Stimulated activated naive CD8-positive, alpha-beta T cell treated with anti-CD3 and anti-CD28 coated beads, Interleukin-15, Interleukin-2, amounts not matched to agents 100 U/mL and 50 U/mL, for 24 hours (primary cell): ENCODE results near the gene SNX19.
A peak's percentile ranks its signal among the peaks of the same experiment; 100 is the strongest.
"Not testable (repeated sequence)": the region's sequence is repeated elsewhere in the genome, so short reads cannot be mapped to it uniquely, and the experiment has no call there.

ENCODE experiments used
- ATAC-seq: fragments of 150-1000 bp; cut with Tn5 transposase; one replicate; pipeline ENCODE4 v1.10.0; 2021
- DNase-seq: peaks from one replicate; pipeline ENCODE4 v3.0.0; 2021

Gene SNX19

GRCh38 chr11:130916238-130916855, at the start of gene SNX19:
Gene SNX19 (minus strand): TSS chr11:130916479. CDS start chr11:130915939, 540 bp downstream.
- DNase-seq (peak; percentile 93), ATAC-seq (peak; percentile 100)

- ATAC-seq: no peak
- no peak for DNase-seq
Observed at GRCh38 chr11:130964058-130964792, 47.9 kb upstream of the SNX19 start.

- ATAC-seq (no peak), DNase-seq (no peak)
Observed at GRCh38 chr11:130947889-130948288, 31.6 kb upstream of the SNX19 start.

- DNase-seq: no peak
- no peak for ATAC-seq
Observed at GRCh38 chr11:130947481-130947880, 31.2 kb upstream of the SNX19 start.

DNA sequence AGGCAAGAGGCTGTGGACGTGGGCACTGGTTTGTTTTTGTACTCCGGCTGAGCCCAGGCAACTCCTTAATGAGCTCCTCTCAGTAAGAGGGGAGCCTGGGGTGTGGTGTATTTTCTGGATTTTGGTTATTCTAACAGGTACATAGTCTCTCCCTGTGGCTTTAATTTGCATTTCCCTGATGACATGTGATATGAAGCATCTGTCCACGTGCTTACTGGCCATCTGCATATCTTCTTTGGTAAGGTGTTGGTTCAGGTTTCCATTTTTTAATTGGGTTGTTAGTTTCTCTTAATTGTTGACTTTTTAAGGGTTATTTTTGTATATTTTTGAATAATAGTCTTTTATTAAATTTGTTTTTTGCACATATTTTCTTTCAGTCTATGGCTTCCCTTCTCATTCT, 30.8 kb upstream of the SNX19 start:
- ATAC-seq (no peak), DNase-seq (no peak)

- ATAC-seq: no peak
Observed at GRCh38 chr11:130945896-130946295, 29.6 kb upstream of the SNX19 start.

DNA sequence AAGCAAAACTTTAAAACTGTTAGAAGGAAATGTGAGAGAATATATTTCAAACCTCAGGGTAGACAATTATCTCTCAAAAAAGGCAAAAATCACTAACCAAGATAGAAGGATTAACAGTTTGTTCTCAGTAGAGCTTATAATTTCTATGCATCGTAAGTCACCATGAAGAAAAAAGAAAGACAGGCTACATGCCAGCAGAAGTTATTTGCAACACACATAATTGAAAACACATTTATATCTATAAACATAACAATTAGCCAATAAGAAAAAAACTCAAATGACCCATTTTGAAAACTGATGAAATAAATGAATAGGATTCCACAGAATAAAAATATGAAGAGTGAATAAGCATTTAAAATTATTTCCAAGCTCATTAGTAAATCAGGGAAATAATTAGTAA, 24.4 kb upstream of the SNX19 start:
- no peak for ATAC-seq
- DNase-seq: no peak

More at GRCh38 chr11:130945896-130946295, 29.6 kb upstream of the SNX19 start:
- DNase-seq: no peak

DNA sequence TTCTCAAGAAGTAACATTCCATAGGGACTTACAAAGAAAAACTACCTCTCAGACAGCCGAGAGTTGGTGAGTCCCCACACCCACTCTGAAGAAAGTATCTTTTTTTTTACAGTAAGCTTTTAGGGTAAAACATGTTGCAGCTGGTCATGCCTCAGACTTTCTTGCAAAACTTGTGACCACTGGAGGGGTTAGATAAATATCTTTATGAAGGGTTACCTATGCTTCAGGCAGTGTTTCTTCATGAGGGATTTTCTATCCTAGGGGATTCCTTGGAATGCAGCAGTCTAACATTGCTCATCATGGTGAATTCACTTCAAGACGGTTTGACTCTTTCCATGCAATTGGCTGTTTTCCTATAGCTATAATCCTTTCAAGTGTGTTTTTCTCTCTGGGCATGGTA, 20.8 kb upstream of the SNX19 start:
- ATAC-seq: no peak
- DNase-seq: no peak

GRCh38 chr11:130932086-130932712, 15.9 kb upstream of the SNX19 start:
- ATAC-seq: no peak
- no peak for DNase-seq

GRCh38 chr11:130924750-130925149, 8.5 kb upstream of the SNX19 start:
- ATAC-seq: no peak
- DNase-seq: no peak

GRCh38 chr11:130920612-130921011, 4.3 kb upstream of the SNX19 start:
- ATAC-seq, DNase-seq: not testable (repeated sequence)

- ATAC-seq: no peak
- DNase-seq: no peak
Observed at GRCh38 chr11:130918081-130918480, 1.8 kb upstream of the SNX19 start.

- no peak for DNase-seq
- no peak for ATAC-seq
Observed at GRCh38 chr11:130916910-130917309, 631 bp upstream of the SNX19 start.

- ATAC-seq (no peak), DNase-seq (no peak)
Observed at GRCh38 chr11:130915603-130916237, 559 bp downstream of the SNX19 start.

DNA sequence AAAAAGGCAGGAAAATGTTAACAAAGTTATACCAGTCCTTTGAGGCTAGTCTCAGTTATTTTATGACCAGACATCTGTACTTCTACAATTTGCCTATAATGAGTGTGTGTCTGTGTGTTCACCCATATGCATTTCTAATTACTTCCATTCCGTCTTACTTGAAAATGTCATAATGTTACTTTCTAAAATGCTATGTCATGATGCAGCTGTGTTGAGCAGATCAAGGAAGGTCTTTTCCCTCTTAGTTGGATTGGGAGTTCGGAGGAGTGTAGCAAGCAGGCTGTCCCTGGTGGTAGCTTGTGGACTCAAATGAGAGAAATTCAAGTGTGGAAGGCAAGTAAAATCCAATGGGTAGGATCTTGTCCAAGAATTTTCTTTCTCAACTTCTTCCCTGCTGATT, 3.0 kb downstream of the SNX19 start:
- no peak for DNase-seq
- no peak for ATAC-seq

- ATAC-seq (no peak), DNase-seq (no peak)
Observed at GRCh38 chr11:130912552-130912951, 3.7 kb downstream of the SNX19 start.

- no peak for ATAC-seq
- DNase-seq: no peak
Observed at GRCh38 chr11:130911306-130911705, 5.0 kb downstream of the SNX19 start.

- no peak for ATAC-seq
- no peak for DNase-seq
Observed at GRCh38 chr11:130909650-130910049, 6.6 kb downstream of the SNX19 start.

DNA sequence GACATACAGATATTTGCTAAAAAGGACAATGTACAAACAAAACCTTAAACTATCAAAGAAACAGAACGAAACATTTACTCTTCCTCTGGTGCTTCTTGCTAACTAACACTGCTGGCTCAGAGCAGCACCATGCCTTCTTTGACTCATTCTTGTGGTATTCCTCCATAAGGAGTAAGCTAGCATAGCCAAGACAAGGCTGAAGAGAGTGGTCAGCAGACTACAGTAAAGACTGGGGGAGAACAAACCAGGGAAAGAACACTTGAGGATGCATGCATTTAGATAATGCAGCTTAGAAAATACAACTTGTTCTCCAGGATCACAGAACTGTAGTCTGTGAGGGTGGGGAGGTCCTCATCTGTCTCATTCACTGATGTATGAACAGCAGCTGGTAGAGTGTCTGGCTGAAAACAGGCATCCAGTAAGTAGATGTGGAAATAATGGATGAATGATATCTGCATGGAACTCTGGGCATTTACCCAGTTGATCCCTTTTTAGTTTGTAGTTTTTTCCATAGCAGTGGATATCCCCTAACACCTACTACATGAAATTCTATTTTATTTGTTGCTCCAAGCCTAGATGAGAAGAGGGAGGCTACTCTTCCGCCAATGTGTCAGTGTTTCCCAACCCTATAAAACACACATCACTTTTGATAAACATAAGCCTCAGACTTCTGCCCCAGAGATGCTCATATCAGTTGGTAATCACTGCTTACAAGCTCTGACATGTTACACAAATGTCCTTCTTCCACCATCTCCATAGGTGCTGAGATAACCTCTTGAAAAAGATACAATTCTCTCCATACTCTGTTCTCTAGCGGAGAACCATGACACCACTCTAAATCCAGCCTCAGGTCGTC, 7.3 kb downstream of the SNX19 start:
- DNase-seq (no peak), ATAC-seq (no peak)

DNA sequence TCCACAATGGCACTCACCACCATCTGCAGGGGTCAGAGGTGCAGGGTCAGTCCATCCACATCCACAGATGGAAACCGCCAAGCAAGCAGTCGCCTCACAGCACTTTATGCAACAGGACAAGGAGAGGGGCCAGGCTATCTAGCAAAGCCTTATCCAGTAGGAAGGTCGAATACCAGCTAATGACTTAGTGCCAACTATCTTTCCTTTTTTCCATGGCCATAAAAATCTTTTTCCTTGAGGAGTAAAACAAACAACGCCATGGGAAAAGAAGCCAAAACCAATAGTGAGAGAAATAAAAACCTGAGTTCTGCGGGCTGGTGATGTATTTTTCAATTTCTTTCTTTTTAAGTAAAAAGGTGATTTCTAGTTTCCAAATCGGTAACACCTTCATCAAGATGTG, 8.2 kb downstream of the SNX19 start:
- DNase-seq (no peak), ATAC-seq (no peak)

DNA sequence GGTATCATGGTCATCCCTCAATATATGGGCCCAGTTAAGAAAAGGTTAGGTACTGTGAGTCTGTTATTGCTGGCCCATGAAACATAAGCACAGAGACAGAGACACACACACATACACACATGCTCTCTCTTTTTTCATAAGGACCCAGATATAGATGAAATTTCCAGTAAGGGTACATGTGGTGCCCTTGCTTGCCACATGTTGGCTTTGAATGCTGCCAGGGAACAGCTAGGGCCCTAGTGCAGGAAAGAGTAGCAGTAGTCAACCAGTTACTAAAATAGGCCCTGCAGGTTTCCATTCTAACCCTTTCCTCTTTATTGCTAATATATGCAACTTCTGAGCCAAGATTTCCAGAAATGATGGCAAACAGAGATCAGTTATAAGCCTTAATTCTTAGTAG, 9.1 kb downstream of the SNX19 start:
- DNase-seq (no peak), ATAC-seq (no peak)

- DNase-seq: no peak
- no peak for ATAC-seq
Observed at GRCh38 chr11:130906616-130907015, 9.7 kb downstream of the SNX19 start.
